ENCODE measurements around the gene NOX5.

GRCh38 chr15:69034352-69034751, 19.9 kb downstream of the NOX5 start:
- TF ChIP-seq CTCF (IDR thresholded peaks at IDR 0.05 in 8 of 11, conservative IDR thresholded peaks at IDR 0.05 in 3 of 11) (no peak), POLR2A (IDR thresholded peaks at IDR 0.05) (no peak), POLR2AphosphoS5 (IDR thresholded peaks at IDR 0.05) (no peak)
